ENCODE data around the gene NXF1. TPM values are rescaled to one million over a fixed set of nuclear protein-coding genes. Genes with fewer than 3 reads are reported as not detected.

The NXF1 gene
- total and polyA plus RNA-seq, 2 of the 13 experiments (the other 11 are each of a cell fraction or from before 2014, with no cell fraction given), result 30.4 to 30.9 TPM

DNA sequence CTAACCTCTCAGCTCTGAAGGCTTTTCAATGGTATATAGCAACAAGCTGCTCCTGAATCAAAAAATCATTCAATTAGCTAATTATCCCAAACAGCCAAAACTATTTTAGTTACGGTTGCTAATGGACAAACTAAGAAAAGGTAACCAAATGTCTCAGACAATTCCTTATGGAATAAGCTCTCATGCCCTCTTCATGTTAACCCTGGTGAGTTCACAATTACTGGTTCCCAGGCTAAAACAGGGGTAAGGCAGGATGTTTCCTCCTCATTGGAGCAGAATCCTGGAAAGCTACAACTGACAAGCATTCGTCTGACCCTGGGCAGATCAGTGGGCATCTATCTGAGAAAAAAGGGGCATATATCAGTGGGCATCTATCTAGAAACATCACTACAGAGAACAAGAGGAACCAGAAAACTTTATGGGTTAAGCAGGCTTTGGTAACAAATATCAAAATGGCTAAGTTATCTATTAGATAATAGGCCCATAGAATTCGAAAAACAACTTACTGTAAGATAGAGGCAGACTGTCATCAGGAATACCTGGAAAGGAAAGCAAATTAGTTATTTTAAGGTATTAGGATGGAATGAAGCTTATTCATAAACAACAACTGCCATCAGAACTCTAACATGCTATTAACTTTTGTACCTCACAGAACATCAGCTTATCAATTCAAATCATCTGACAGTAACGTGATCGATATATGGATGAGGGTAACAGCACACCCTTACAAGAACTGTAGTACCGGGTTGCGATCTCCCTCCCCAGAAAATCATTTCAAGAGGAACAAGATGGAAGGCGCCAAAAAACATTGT lies 49.0 kb upstream of the NXF1 start (continued):
- TF ChIP-seq, protein P1, sequence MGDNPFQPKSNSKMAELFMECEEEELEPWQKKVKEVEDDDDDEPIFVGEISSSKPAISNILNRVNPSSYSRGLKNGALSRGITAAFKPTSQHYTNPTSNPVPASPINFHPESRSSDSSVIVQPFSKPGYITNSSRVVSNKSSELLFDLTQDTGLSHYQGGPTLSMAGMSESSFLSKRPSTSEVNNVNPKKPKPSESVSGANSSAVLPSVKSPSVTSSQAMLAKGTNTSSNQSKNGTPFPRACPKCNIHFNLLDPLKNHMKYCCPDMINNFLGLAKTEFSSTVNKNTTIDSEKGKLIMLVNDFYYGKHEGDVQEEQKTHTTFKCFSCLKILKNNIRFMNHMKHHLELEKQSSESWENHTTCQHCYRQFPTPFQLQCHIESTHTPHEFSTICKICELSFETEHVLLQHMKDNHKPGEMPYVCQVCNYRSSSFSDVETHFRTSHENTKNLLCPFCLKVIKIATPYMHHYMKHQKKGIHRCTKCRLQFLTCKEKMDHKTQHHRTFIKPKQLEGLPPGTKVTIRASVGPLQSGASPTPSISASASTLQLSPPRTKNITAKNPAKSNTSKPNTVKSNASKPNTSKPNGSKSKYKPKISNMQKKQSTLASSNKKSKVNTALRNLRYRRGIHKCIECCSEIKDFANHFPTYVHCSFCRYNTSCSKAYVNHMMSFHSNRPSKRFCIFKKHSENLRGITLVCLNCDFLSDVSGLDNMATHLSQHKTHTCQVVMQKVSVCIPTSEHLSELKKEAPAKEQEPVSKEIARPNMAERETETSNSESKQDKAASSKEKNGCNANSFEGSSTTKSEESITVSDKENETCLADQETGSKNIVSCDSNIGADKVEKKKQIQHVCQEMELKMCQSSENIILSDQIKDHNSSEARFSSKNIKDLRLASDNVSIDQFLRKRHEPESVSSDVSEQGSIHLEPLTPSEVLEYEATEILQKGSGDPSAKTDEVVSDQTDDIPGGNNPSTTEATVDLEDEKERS (CRISPR knock-in tag; IDR thresholded peaks at IDR 0.05), result 0 out of 2 replicates have a peak, but pooled peaks have one; percentile 46
- no peak for TF ChIP-seq PHF8 (CRISPR knock-in tag; IDR thresholded peaks at IDR 0.05)
- TF ChIP-seq FOXP1 (IDR thresholded peaks at IDR 0.05), result no peak
- no peak for TF ChIP-seq FOXP1 (CRISPR knock-in tag; IDR thresholded peaks at IDR 0.05)
- no peak for TF ChIP-seq ZNF337 (CRISPR knock-in tag; IDR thresholded peaks at IDR 0.05; ENCODE audit: borderline replicate concordance, low read depth)
- TF ChIP-seq IRF2 (CRISPR knock-in tag; IDR thresholded peaks at IDR 0.05), result no peak
- TF ChIP-seq YEATS2 (CRISPR knock-in tag; IDR thresholded peaks at IDR 0.05; ENCODE audit: borderline replicate concordance), result no peak
- TF ChIP-seq, protein P2, sequence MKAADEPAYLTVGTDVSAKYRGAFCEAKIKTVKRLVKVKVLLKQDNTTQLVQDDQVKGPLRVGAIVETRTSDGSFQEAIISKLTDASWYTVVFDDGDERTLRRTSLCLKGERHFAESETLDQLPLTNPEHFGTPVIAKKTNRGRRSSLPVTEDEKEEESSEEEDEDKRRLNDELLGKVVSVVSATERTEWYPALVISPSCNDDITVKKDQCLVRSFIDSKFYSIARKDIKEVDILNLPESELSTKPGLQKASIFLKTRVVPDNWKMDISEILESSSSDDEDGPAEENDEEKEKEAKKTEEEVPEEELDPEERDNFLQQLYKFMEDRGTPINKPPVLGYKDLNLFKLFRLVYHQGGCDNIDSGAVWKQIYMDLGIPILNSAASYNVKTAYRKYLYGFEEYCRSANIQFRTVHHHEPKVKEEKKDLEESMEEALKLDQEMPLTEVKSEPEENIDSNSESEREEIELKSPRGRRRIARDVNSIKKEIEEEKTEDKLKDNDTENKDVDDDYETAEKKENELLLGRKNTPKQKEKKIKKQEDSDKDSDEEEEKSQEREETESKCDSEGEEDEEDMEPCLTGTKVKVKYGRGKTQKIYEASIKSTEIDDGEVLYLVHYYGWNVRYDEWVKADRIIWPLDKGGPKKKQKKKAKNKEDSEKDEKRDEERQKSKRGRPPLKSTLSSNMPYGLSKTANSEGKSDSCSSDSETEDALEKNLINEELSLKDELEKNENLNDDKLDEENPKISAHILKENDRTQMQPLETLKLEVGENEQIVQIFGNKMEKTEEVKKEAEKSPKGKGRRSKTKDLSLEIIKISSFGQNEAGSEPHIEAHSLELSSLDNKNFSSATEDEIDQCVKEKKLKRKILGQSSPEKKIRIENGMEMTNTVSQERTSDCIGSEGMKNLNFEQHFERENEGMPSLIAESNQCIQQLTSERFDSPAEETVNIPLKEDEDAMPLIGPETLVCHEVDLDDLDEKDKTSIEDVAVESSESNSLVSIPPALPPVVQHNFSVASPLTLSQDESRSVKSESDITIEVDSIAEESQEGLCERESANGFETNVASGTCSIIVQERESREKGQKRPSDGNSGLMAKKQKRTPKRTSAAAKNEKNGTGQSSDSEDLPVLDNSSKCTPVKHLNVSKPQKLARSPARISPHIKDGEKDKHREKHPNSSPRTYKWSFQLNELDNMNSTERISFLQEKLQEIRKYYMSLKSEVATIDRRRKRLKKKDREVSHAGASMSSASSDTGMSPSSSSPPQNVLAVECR (CRISPR knock-in tag; IDR thresholded peaks at IDR 0.05; ENCODE audit: borderline replicate concordance), result peak; percentile 24; the same call in 1 of the 2 replicates
- no peak for TF ChIP-seq RBM22 (optimal IDR thresholded peaks at IDR 0.05; ENCODE audit: low read length)
- TF ChIP-seq, protein P3, sequence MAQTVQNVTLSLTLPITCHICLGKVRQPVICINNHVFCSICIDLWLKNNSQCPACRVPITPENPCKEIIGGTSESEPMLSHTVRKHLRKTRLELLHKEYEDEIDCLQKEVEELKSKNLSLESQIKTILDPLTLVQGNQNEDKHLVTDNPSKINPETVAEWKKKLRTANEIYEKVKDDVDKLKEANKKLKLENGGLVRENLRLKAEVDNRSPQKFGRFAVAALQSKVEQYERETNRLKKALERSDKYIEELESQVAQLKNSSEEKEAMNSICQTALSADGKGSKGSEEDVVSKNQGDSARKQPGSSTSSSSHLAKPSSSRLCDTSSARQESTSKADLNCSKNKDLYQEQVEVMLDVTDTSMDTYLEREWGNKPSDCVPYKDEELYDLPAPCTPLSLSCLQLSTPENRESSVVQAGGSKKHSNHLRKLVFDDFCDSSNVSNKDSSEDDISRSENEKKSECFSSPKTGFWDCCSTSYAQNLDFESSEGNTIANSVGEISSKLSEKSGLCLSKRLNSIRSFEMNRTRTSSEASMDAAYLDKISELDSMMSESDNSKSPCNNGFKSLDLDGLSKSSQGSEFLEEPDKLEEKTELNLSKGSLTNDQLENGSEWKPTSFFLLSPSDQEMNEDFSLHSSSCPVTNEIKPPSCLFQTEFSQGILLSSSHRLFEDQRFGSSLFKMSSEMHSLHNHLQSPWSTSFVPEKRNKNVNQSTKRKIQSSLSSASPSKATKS (CRISPR knock-in tag; IDR thresholded peaks at IDR 0.05), result no peak
- TF ChIP-seq ZNF709 (CRISPR knock-in tag; IDR thresholded peaks at IDR 0.05), result no peak
- peak; percentile 2; the same call in 1 of the 2 replicates for TF ChIP-seq POLR2AphosphoS5 (IDR thresholded peaks at IDR 0.05; ENCODE audit: low read depth, low read length)
- no peak for TF ChIP-seq NCOA5 (CRISPR knock-in tag; IDR thresholded peaks at IDR 0.05)
- no peak for TF ChIP-seq ZNF446 (CRISPR knock-in tag; IDR thresholded peaks at IDR 0.05)
- 0 out of 2 replicates have a peak, but pooled peaks have one; percentile 22 for TF ChIP-seq SIN3A (IDR thresholded peaks at IDR 0.05; ENCODE audit: borderline replicate concordance, low read depth, low read length)
- TF ChIP-seq KAT2B (IDR thresholded peaks at IDR 0.05; ENCODE audit: borderline replicate concordance, low read depth, low read length), result peak; percentile 26; the same call in 1 of the 2 replicates
- TF ChIP-seq CENPX (CRISPR knock-in tag; IDR thresholded peaks at IDR 0.05), result no peak
- no peak for TF ChIP-seq ZNF317 (CRISPR knock-in tag; IDR thresholded peaks at IDR 0.05)
- TF ChIP-seq CEBPB (IDR thresholded peaks at IDR 0.05; ENCODE audit: borderline replicate concordance, low read depth, low read length), result no peak
- TF ChIP-seq, protein P4, sequence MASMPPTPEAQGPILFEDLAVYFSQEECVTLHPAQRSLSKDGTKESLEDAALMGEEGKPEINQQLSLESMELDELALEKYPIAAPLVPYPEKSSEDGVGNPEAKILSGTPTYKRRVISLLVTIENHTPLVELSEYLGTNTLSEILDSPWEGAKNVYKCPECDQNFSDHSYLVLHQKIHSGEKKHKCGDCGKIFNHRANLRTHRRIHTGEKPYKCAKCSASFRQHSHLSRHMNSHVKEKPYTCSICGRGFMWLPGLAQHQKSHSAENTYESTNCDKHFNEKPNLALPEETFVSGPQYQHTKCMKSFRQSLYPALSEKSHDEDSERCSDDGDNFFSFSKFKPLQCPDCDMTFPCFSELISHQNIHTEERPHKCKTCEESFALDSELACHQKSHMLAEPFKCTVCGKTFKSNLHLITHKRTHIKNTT (CRISPR knock-in tag; IDR thresholded peaks at IDR 0.05), result no peak
